22Rv1 (cell line): ENCODE measurements around the gene GUK1.

Source experiments
- CTCF ChIP-seq: fragments of 450-650 bp; IDR thresholded peaks from 2 replicates; pipeline ENCODE4 v1.5.1; 2017; ENCODE audit warnings: mild to moderate bottlenecking
- ZFX ChIP-seq: fragments of 450-650 bp; IDR thresholded peaks from 2 replicates; pipeline ENCODE4 v1.6.1; 2017; ENCODE audit warnings: antibody characterized with exemption, borderline replicate concordance

- TF ChIP-seq CTCF: no peak
- TF ChIP-seq ZFX: no peak
Observed at GRCh38 chr1:228143480-228144192, 3.6 kb downstream of the GUK1 start.
